ENCODE data around the gene MSI2.

MSI2 gene

GRCh38 chr17:57506774-57507127, 250.4 kb downstream of the MSI2 start:
- no peak for DNase-seq (ENCODE audit: low read depth)

- DNase-seq (ENCODE audit: low read depth), result no peak
Observed at GRCh38 chr17:57507828-57508227, 251.5 kb downstream of the MSI2 start.

- no peak for DNase-seq (ENCODE audit: low read depth)
Observed at GRCh38 chr17:57508671-57509070, 252.3 kb downstream of the MSI2 start.

GRCh38 chr17:57511475-57512123, 255.3 kb downstream of the MSI2 start:
- DNase-seq (ENCODE audit: low read depth), result no peak

- DNase-seq (ENCODE audit: low read depth), result no peak
Observed at GRCh38 chr17:57512258-57512657, 255.9 kb downstream of the MSI2 start.

GRCh38 chr17:57512691-57513090, 256.4 kb downstream of the MSI2 start:
- no peak for DNase-seq (ENCODE audit: low read depth)

- no peak for DNase-seq (ENCODE audit: low read depth)
Observed at GRCh38 chr17:57513569-57513968, 257.2 kb downstream of the MSI2 start.

- DNase-seq (ENCODE audit: low read depth), result no peak
Observed at GRCh38 chr17:57514614-57515013, 258.3 kb downstream of the MSI2 start.

GRCh38 chr17:57515662-57516211, 259.4 kb downstream of the MSI2 start:
- no peak for DNase-seq (ENCODE audit: low read depth)

GRCh38 chr17:57516290-57517230, 260.2 kb downstream of the MSI2 start:
- DNase-seq (ENCODE audit: low read depth), result no peak

GRCh38 chr17:57517273-57517631, 260.9 kb downstream of the MSI2 start:
- DNase-seq (ENCODE audit: low read depth), result no peak

GRCh38 chr17:57517632-57518456, 261.5 kb downstream of the MSI2 start:
- DNase-seq (ENCODE audit: low read depth), result no peak

- no peak for DNase-seq (ENCODE audit: low read depth)
Observed at GRCh38 chr17:57518587-57519581, 262.6 kb downstream of the MSI2 start.

- DNase-seq (ENCODE audit: low read depth), result no peak
Observed at GRCh38 chr17:57519800-57520199, 263.5 kb downstream of the MSI2 start.

- no peak for DNase-seq (ENCODE audit: low read depth)
Observed at GRCh38 chr17:57521606-57522005, 265.3 kb downstream of the MSI2 start.

- no peak for DNase-seq (ENCODE audit: low read depth)
Observed at GRCh38 chr17:57522042-57523005, 266.0 kb downstream of the MSI2 start.

- no peak for DNase-seq (ENCODE audit: low read depth)
Observed at GRCh38 chr17:57523926-57524632, 267.8 kb downstream of the MSI2 start.

GRCh38 chr17:57524839-57525568, 268.7 kb downstream of the MSI2 start:
- no peak for DNase-seq (ENCODE audit: low read depth)
